Chondrocyte (in vitro differentiated cells): ENCODE data around the gene TSPAN1. TPM values are rescaled to one million over a fixed set of nuclear protein-coding genes. Genes with fewer than 3 reads are reported as not detected.
A peak's percentile ranks its signal among the peaks of the same experiment; 100 is the strongest.

ENCODE experiments used
- DNase-seq: peaks from one replicate; pipeline ENCODE4 v3.0.0; 2021; ENCODE audit warnings: mixed read lengths, low spot score
- H3K27ac Mint-ChIP-seq: one replicate; pipeline ENCODE4 v1.8.0; 2021; ENCODE audit warnings: mild to moderate bottlenecking, moderate library complexity, mixed read lengths; ENCODE audit not compliant: unreplicated experiment
- H3K27me3 Mint-ChIP-seq: 2 replicates; pipeline ENCODE4 v1.8.0; 2021; ENCODE audit warnings: low read depth, mixed read lengths
- H3K36me3 Mint-ChIP-seq: 2 replicates; pipeline ENCODE4 v1.8.0; 2021; ENCODE audit warnings: low read depth, mixed read lengths
- H3K4me1 Mint-ChIP-seq: 2 replicates; pipeline ENCODE4 v1.8.0; 2021; ENCODE audit warnings: low read depth, mild to moderate bottlenecking, mixed read lengths
- H3K4me3 Mint-ChIP-seq: one replicate; pipeline ENCODE4 v1.8.0; 2021; ENCODE audit warnings: mild to moderate bottlenecking, moderate library complexity, mixed read lengths; ENCODE audit not compliant: unreplicated experiment
- H3K9me3 Mint-ChIP-seq: 2 replicates; pipeline ENCODE4 v1.8.0; 2021; ENCODE audit warnings: low read depth, mixed read lengths
- CTCF ChIP-seq: fragments of 200-600 bp; sonication (generic); IDR thresholded peaks from 2 replicates; pipeline ENCODE4 v1.5.0; 2021; ENCODE audit warnings: antibody characterized with exemption, mild to moderate bottlenecking, moderate library complexity
- total RNA-seq: library from RNA; stranded (reverse); gene quantifications from 3 replicates; pipeline ENCODE4 v1.2.1, GENCODE V29; 2021

The TSPAN1 gene
- total RNA-seq, 1 donor from 2014 or later: 1.6 TPM

- Mint-ChIP-seq H3K36me3 (no peaks in the 10 kb centered on the region), H3K4me1 (peaks cover 20% of the 10 kb centered on the region), H3K4me3 (no peak overlapping the region), H3K27me3 (no peaks in the 10 kb centered on the region), H3K9me3 (no peaks in the 10 kb centered on the region), H3K27ac (peak overlapping the region; percentile 68)
- no peak for DNase-seq
- TF ChIP-seq CTCF: no peak
Measured at GRCh38 chr1:46152016-46152415, 22.9 kb upstream of the TSPAN1 start.

- Mint-ChIP-seq H3K4me1 (peaks cover 20% of the 10 kb centered on the region), H3K4me3 (no peak overlapping the region), H3K9me3 (no peaks in the 10 kb centered on the region), H3K27ac (no peak overlapping the region), H3K36me3 (no peaks in the 10 kb centered on the region), H3K27me3 (no peaks in the 10 kb centered on the region)
- no peak for DNase-seq
- TF ChIP-seq CTCF: no peak
Measured at GRCh38 chr1:46153228-46153627, 21.7 kb upstream of the TSPAN1 start.

- H3K27me3 Mint-ChIP-seq: no peaks in the 10 kb centered on the region
- H3K27ac Mint-ChIP-seq: no peak overlapping the region
- DNase-seq: no peak
- H3K4me3 Mint-ChIP-seq: no peak overlapping the region
- no peak for TF ChIP-seq CTCF
- H3K4me1 Mint-ChIP-seq: peaks cover 20% of the 10 kb centered on the region
- H3K9me3 Mint-ChIP-seq: no peaks in the 10 kb centered on the region
- no peaks in the 10 kb centered on the region for H3K36me3 Mint-ChIP-seq
Measured at GRCh38 chr1:46153732-46154131, 21.2 kb upstream of the TSPAN1 start.

GRCh38 chr1:46157916-46158311 is 17.0 kb upstream of the TSPAN1 start:
- H3K9me3 Mint-ChIP-seq: no peaks in the 10 kb centered on the region
- H3K27ac Mint-ChIP-seq: no peak overlapping the region
- DNase-seq: no peak
- no peak for TF ChIP-seq CTCF
- no peaks in the 10 kb centered on the region for H3K4me1 Mint-ChIP-seq
- H3K36me3 Mint-ChIP-seq: no peaks in the 10 kb centered on the region
- H3K27me3 Mint-ChIP-seq: no peaks in the 10 kb centered on the region
- no peak overlapping the region for H3K4me3 Mint-ChIP-seq

DNA sequence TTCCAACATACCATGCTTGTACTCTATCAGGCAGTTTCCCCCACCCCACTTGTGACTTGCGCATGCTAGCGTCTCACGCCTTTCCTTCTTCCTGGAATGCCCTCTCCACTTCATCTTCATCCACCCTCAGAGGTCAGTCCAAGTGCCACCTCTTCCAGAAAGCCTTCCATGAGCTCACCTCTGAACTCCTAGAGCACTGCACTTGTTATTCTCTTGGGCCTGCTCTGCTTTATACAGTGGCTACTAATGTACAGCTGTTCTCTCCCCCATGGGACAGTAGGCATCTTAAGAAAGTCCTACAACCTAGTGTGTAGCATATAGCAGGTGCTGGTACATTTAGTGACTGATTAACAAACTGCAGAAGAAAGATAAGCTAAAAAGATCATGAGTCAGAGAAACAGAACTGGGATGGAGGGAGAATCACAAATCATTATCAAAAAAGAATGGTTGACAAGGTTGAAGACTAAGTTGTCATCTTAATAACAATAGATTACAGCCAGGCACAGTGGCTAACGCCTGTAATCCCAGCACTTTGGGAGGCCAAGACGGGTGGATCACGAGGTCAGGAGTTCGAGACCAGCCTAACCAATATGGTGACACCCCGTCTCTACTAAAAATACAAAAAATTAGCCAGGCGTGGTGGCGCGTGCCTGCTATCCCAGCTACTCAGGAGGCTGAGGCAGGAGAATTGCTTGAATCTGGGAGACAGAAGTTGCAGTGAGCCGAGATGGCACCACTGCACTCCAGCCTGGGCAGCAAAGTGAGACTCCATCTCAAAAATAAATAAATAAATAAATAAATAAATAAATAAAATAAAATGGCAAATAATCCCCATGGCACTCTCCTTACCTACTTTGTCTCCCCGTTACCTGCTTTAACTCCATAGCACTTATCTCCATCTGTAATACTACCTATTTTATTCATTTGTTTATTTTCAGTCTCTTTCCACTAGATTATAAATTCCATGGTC is 16.3 kb upstream of the TSPAN1 start:
- Mint-ChIP-seq H3K27ac (no peak overlapping the region), H3K9me3 (no peaks in the 10 kb centered on the region), H3K4me1 (no peaks in the 10 kb centered on the region), H3K36me3 (no peaks in the 10 kb centered on the region), H3K4me3 (no peak overlapping the region), H3K27me3 (no peaks in the 10 kb centered on the region)
- DNase-seq: no peak
- TF ChIP-seq CTCF: no peak
